ENCODE results near the gene TET1. TPM values are rescaled to one million over a fixed set of nuclear protein-coding genes. Genes with fewer than 3 reads are reported as not detected.

The TET1 gene
- total RNA-seq, 1 experiment from 2014 or later = 53.4 TPM

GRCh38 chr10:68602434-68602833 lies 42.3 kb downstream of the TET1 start:
- H3K4me2 ChIP-seq (ENCODE audit: insufficient read depth, insufficient read length, low read length) = no peak overlapping the region
- no peak overlapping the region for H2BK15ac ChIP-seq (ENCODE audit: low read depth, low read length)
- no peak overlapping the region for H2AFZ ChIP-seq (ENCODE audit: low read length)
- no peak for TF ChIP-seq CTCF (conservative IDR thresholded peaks at IDR 0.05)
- no peak overlapping the region for H2BK20ac ChIP-seq (ENCODE audit: low read depth, low read length, poor library complexity, severe bottlenecking)
- H3K4me1 Mint-ChIP-seq = peaks cover 56 to 70% of the 10 kb centered on the region in 2 experiments
- H3K36me3 Mint-ChIP-seq (ENCODE audit: insufficient read depth in 1 of 3, low read depth in 3 of 3) = peaks cover 6 to 42% (median 31%) of the 10 kb centered on the region in 3 experiments; a peak in 6 of 7 replicates
- no peak overlapping the region for H3K27ac ChIP-seq (ENCODE audit: insufficient read length, low read depth, low read length)
- peak overlapping the region in 1 of 3 experiments; percentile 50; a peak in 2 of 7 replicates for H3K27ac Mint-ChIP-seq
- H3K23me2 ChIP-seq (ENCODE audit: insufficient read length, low read depth, low read length, poor library complexity, severe bottlenecking) = peaks cover 8% of the 10 kb centered on the region
- no peak overlapping the region for H3K18ac ChIP-seq (ENCODE audit: insufficient read length, low read depth, low read length)
- H3K27me3 Mint-ChIP-seq (ENCODE audit: low read depth) = no peaks in the 10 kb centered on the region
- no peak overlapping the region for H3K23ac ChIP-seq (ENCODE audit: insufficient read length, low read depth, low read length)
- H3K79me1 ChIP-seq (ENCODE audit: insufficient read depth, low read depth, low read length, poor library complexity, severe bottlenecking) = no peaks in the 10 kb centered on the region
- no peak overlapping the region for H3K56ac ChIP-seq (ENCODE audit: insufficient read length, low read depth, low read length)
- no peak for DNase-seq
- H2BK5ac ChIP-seq (ENCODE audit: insufficient read length, low read length) = no peak overlapping the region
- H3K4ac ChIP-seq (ENCODE audit: low read depth, low read length) = no peak overlapping the region
- no peaks in the 10 kb centered on the region for H3K9me3 ChIP-seq (ENCODE audit: control insufficient read depth, low read depth, low read length)
- no peaks in the 10 kb centered on the region; the same call in 1 of the 2 replicates for H3K4me1 ChIP-seq (ENCODE audit: insufficient read depth, low read length)
- H3T11ph ChIP-seq (ENCODE audit: low read length) = no peak overlapping the region
- no peak overlapping the region for H3K14ac ChIP-seq (ENCODE audit: insufficient read depth, low read length)
- H4K20me1 ChIP-seq (ENCODE audit: control insufficient read depth, insufficient read depth, insufficient read length) = no peaks in the 10 kb centered on the region
- H3K9me3 Mint-ChIP-seq = no peaks in the 10 kb centered on the region
- no peak overlapping the region for H2BK12ac ChIP-seq (ENCODE audit: insufficient read length, low read depth, low read length)
- H3K4me3 Mint-ChIP-seq = no peak overlapping the region
- no peak overlapping the region for H2AK5ac ChIP-seq (ENCODE audit: insufficient read length, low read length)
- no peaks in the 10 kb centered on the region for H3K27me3 ChIP-seq (ENCODE audit: insufficient read depth, low read length)
- H4K8ac ChIP-seq (replicated peaks; ENCODE audit: insufficient read length, low read depth, low read length) = no peak overlapping the region
- H4K91ac ChIP-seq (ENCODE audit: insufficient read length, low read depth, low read length) = no peak overlapping the region
- no peak overlapping the region for H4K5ac ChIP-seq (ENCODE audit: insufficient read length, low read depth, low read length)
- WGBS (ENCODE audit: extremely low coverage, insufficient read length, low lambda C conversion rate) = no CpG with 5 or more reads among the region's 2 CpGs
- no peak overlapping the region for H3K9ac ChIP-seq (ENCODE audit: extremely low read depth, insufficient read length, low read length)
- H2BK120ac ChIP-seq (ENCODE audit: low read depth, low read length, poor library complexity, severe bottlenecking) = no peak overlapping the region
- peaks cover 2% of the 10 kb centered on the region; the same call in 1 of the 2 replicates for H3K79me2 ChIP-seq (ENCODE audit: insufficient read depth, low read length)
